ENCODE data around the gene NR2F2. TPM values are rescaled to one million over a fixed set of nuclear protein-coding genes. Genes with fewer than 3 reads are reported as not detected.

Gene NR2F2
- total RNA-seq, 4 donors from 2014 or later, result 11.3 to 29.5 (median 18.4) TPM

DNA sequence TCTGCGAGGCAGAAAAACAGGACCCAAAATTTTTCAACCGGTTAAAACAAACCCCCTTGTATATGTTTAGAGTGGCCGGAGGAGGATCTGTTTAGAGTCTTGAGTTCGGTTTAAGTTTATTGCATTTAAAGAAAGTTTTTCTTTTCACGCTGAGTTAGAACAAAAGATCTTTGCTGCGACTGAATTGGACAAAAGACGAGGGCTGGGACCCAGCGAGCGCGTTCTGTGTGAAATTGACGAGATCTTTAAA is 9.8 kb downstream of the NR2F2 start:
- in situ Hi-C loops (cut with MboI; ENCODE audit: low pct_ligation_motif_present in 1 of 4, low pct_unique_long_range_greater_than_20kb in 1 of 4, low sequenced_read_pairs in 3 of 4), result loop anchor here in 2 of 4 donors (25.0 kb wide), 1 partner anchor 1078 kb away; no protein-coding TSS in a partner anchor
- Histone ChIP-seq H3K27ac (peak overlapping the region; percentile 94 to 98 (median 96)), H3K4me1 (peaks cover 0 to 42% (median 27%) of the 10 kb centered on the region in 4 donors), H3K27me3 (peaks cover 4% of the 10 kb centered on the region), H3K36me3 (no peaks in the 10 kb centered on the region), H3K9me3 (no peaks in the 10 kb centered on the region), H3K4me3 (peak overlapping the region; percentile 40 to 86 (median 62))
- no peak for DNase-seq
- WGBS, 2 donors (ENCODE audit: low coverage in 1 of 2), result 2 to 8% methylated on average over 11 of the region's 11 CpGs
- intact Hi-C loops (cut with DNase I; ENCODE audit: low total_unique reads), result no loop called here
- TF ChIP-seq POLR2A (IDR thresholded peaks at IDR 0.05), result no peak
- TF ChIP-seq EP300 (IDR thresholded peaks at IDR 0.05; ENCODE audit: low read depth), result no peak
- TF ChIP-seq, protein P1, sequence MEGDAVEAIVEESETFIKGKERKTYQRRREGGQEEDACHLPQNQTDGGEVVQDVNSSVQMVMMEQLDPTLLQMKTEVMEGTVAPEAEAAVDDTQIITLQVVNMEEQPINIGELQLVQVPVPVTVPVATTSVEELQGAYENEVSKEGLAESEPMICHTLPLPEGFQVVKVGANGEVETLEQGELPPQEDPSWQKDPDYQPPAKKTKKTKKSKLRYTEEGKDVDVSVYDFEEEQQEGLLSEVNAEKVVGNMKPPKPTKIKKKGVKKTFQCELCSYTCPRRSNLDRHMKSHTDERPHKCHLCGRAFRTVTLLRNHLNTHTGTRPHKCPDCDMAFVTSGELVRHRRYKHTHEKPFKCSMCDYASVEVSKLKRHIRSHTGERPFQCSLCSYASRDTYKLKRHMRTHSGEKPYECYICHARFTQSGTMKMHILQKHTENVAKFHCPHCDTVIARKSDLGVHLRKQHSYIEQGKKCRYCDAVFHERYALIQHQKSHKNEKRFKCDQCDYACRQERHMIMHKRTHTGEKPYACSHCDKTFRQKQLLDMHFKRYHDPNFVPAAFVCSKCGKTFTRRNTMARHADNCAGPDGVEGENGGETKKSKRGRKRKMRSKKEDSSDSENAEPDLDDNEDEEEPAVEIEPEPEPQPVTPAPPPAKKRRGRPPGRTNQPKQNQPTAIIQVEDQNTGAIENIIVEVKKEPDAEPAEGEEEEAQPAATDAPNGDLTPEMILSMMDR (IDR thresholded peaks at IDR 0.05), result no peak
- TF ChIP-seq POLR2AphosphoS5 (IDR thresholded peaks at IDR 0.05), result no peak

DNA sequence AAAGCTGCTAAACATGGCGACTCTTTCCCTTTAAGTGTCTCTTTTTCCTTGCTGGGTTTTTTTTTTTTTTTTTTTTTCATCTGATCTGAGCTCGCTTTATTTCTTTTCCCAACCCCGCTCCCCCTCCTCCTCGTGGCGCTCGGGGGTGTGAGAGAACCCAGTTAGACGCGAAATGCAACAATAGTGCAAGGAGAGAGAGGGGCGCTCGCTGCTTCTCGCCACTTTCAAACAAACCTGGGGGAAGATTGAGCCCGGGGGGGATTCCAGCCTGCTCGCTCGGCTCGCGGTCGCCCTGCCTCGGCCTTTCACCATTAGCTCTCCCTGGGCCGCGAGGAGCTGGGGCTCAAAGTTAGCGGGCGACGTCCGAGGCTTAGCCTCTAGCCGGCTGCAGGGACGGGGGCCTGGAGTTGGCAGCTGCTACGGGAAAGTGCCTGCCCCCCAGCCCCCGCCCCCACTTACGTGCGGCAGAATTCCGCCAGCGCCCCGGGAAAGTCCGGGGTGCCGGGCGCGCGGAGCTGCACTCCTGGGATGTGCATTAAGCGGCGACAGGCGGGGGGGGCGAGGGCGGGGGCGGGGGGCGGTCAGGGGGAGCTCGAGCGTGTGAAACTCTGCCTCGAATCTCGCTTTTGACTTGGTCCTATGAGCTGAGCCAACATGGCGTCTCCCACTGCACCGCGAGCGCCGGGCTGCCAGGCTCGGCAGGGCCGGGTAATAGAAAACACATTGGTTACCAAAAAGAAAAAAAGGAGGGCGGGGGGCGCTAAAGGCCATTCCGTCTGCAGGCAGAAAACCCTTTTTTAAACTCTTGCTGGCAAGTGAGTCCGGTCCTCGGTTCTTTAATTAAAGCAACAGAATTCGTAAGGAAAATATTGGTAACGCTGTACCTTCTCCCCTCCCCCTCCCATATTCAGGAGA is 10.4 kb downstream of the NR2F2 start:
- Histone ChIP-seq H3K27me3 (peaks cover 4% of the 10 kb centered on the region), H3K27ac (peak overlapping the region; percentile 94 to 98 (median 96)), H3K4me1 (peaks cover 0 to 46% (median 28%) of the 10 kb centered on the region in 4 donors), H3K36me3 (no peaks in the 10 kb centered on the region), H3K9me3 (no peaks in the 10 kb centered on the region), H3K4me3 (peak overlapping the region; percentile 40 to 86 (median 62))
- intact Hi-C loops (cut with DNase I; ENCODE audit: low total_unique reads) (no loop called here), in situ Hi-C loops (cut with MboI; ENCODE audit: low pct_ligation_motif_present in 1 of 4, low pct_unique_long_range_greater_than_20kb in 1 of 4, low sequenced_read_pairs in 3 of 4) (loop anchor here in 2 of 4 donors (25.0 kb wide), 1 partner anchor 1079 kb away; no protein-coding TSS in a partner anchor)
- TF ChIP-seq POLR2AphosphoS5 (IDR thresholded peaks at IDR 0.05) (no peak), POLR2A (IDR thresholded peaks at IDR 0.05) (no peak), EP300 (IDR thresholded peaks at IDR 0.05; ENCODE audit: low read depth) (no peak)
- TF ChIP-seq, protein P1 (IDR thresholded peaks at IDR 0.05), result no peak
- WGBS, 2 donors (ENCODE audit: low coverage in 1 of 2), result 0 to 6% methylated on average over 6 to 56 of the region's 63 CpGs
- peak; percentile 27 for DNase-seq

DNA sequence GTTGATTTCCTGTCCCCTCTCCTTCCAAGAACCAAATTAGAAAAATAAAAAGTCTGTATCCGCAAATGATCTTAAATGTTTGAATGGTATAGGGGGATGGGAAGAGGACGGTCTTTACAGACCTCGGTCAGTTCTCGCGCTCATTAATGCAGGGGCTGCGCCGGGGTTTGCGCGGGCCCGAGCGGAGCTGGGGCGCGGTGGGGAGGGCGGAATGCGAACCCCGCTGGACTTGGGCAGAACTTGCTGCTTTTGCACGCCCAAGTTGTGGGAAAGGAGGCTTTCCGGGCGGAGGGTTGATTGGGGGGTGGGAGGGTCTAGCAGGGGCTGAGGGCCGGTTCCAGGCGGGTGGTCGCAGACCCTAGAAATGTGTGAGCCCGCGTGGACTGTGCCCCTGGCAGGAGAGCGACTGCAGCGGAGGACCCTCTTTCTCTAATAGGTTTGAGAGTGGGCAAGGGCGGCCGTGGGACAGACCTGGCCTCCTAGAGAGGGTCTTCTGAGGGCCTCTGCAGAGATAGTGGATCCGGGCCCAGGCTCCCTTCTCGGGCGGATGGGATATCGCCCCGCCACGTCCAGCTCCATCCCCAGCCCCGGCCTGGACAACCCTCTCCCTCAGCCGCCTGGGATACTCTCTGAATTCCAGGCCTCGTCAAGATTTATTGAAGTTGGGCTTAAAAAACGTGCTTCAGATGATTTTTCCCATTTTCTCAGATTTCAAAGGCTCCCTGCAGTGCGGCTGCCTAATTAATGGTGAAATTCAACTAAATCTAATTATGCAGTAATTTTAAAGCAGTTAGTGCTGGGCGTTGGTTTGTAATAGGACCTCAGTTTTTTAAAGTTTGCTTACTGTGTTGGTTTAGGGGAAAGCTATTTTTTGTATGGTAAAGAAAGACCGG is 11.3 kb downstream of the NR2F2 start:
- Histone ChIP-seq H3K27me3 (peaks cover 4% of the 10 kb centered on the region), H3K9me3 (no peaks in the 10 kb centered on the region), H3K36me3 (no peaks in the 10 kb centered on the region), H3K4me1 (peaks cover 0 to 55% (median 35%) of the 10 kb centered on the region in 4 donors), H3K4me3 (peak overlapping the region; percentile 40 to 86 (median 62)), H3K27ac (peak overlapping the region; percentile 94 to 98 (median 96))
- WGBS, 2 donors (ENCODE audit: low coverage in 1 of 2), result 43 to 46% methylated on average over 18 to 41 of the region's 41 CpGs
- intact Hi-C loops (cut with DNase I; ENCODE audit: low total_unique reads) (no loop called here), in situ Hi-C loops (cut with MboI; ENCODE audit: low pct_ligation_motif_present in 1 of 4, low pct_unique_long_range_greater_than_20kb in 1 of 4, low sequenced_read_pairs in 3 of 4) (loop anchor here in 2 of 4 donors (25.0 kb wide), 1 partner anchor 1079 kb away; no protein-coding TSS in a partner anchor)
- no peak for TF ChIP-seq POLR2AphosphoS5 (IDR thresholded peaks at IDR 0.05)
- TF ChIP-seq, protein P1 (IDR thresholded peaks at IDR 0.05), result no peak
- TF ChIP-seq POLR2A (IDR thresholded peaks at IDR 0.05), result no peak
- no peak for TF ChIP-seq EP300 (IDR thresholded peaks at IDR 0.05; ENCODE audit: low read depth)
- no peak for DNase-seq

All from transverse colon (tissue), 4 donors.